Stimulated activated memory B cell treated with anti-CD40 and anti-IgM and Interleukin-4, amounts not matched to agents 10 μg/mL and 1 μg/mL and 100 μg/mL, for 72 hours (primary cell): ENCODE data around the gene KCNJ9.
"Not testable (repeated sequence)": the region's sequence is repeated elsewhere in the genome, so short reads cannot be mapped to it uniquely, and the experiment has no call there.

ENCODE experiments used
- ATAC-seq: fragments of 150-1000 bp; cut with Tn5 transposase; 2 replicates; pipeline ENCODE4 v1.10.0; 2021
- H3K27ac Mint-ChIP-seq: one replicate; pipeline ENCODE4 v1.8.0; 2022; ENCODE audit warnings: mild to moderate bottlenecking, mixed read lengths
- H3K27me3 Mint-ChIP-seq: one replicate; pipeline ENCODE4 v1.8.0; 2022; ENCODE audit warnings: mixed read lengths
- H3K36me3 Mint-ChIP-seq: one replicate; pipeline ENCODE4 v1.8.0; 2022; ENCODE audit warnings: mixed read lengths
- H3K4me1 Mint-ChIP-seq: one replicate; pipeline ENCODE4 v1.8.0; 2022; ENCODE audit warnings: mixed read lengths
- H3K4me3 Mint-ChIP-seq: one replicate; pipeline ENCODE4 v1.8.0; 2022; ENCODE audit warnings: mild to moderate bottlenecking, moderate library complexity, mixed read lengths
- H3K9me3 Mint-ChIP-seq: one replicate; pipeline ENCODE4 v1.8.0; 2022; ENCODE audit warnings: mixed read lengths

The KCNJ9 gene

GRCh38 chr1:160081261-160081936, at the start of gene KCNJ9:
KCNJ9 (plus strand) TSS chr1:160081538; CDS start chr1:160084031, 2,493 bp downstream.
- no peaks in the 10 kb centered on the region for H3K36me3 Mint-ChIP-seq
- no peak for ATAC-seq
- H3K9me3 Mint-ChIP-seq: no peaks in the 10 kb centered on the region
- peaks cover 49% of the 10 kb centered on the region for H3K27me3 Mint-ChIP-seq
- H3K4me1 Mint-ChIP-seq: peaks cover 18% of the 10 kb centered on the region
- H3K4me3 Mint-ChIP-seq: no peak within 1 kb of the TSS
- H3K27ac Mint-ChIP-seq: no peak within 1 kb of the TSS

- Mint-ChIP-seq H3K4me3 (peak overlapping the region; percentile 94), H3K9me3 (no peaks in the 10 kb centered on the region), H3K4me1 (peaks cover 30% of the 10 kb centered on the region), H3K36me3 (no peaks in the 10 kb centered on the region), H3K27ac (peak overlapping the region; percentile 87), H3K27me3 (no peaks in the 10 kb centered on the region)
- peak; percentile 31 for ATAC-seq
Observed at GRCh38 chr1:160032165-160032820, 49.0 kb upstream of the KCNJ9 start.

GRCh38 chr1:160040476-160040875, 40.9 kb upstream of the KCNJ9 start:
- H3K27me3 Mint-ChIP-seq: no peaks in the 10 kb centered on the region
- no peaks in the 10 kb centered on the region for H3K9me3 Mint-ChIP-seq
- no peaks in the 10 kb centered on the region for H3K4me1 Mint-ChIP-seq
- H3K27ac Mint-ChIP-seq: no peak overlapping the region
- no peaks in the 10 kb centered on the region for H3K36me3 Mint-ChIP-seq
- no peak for ATAC-seq
- H3K4me3 Mint-ChIP-seq: no peak overlapping the region

- Mint-ChIP-seq H3K4me3 (no peak overlapping the region), H3K36me3 (no peaks in the 10 kb centered on the region), H3K27me3 (no peaks in the 10 kb centered on the region), H3K4me1 (peaks cover 15% of the 10 kb centered on the region), H3K9me3 (no peaks in the 10 kb centered on the region), H3K27ac (no peak overlapping the region)
- no peak for ATAC-seq
Observed at GRCh38 chr1:160043543-160043942, 37.8 kb upstream of the KCNJ9 start.

GRCh38 chr1:160045653-160046052, 35.7 kb upstream of the KCNJ9 start:
- no peak for ATAC-seq
- Mint-ChIP-seq H3K36me3 (no peaks in the 10 kb centered on the region), H3K4me1 (peaks cover 15% of the 10 kb centered on the region), H3K27me3 (no peaks in the 10 kb centered on the region), H3K9me3 (no peaks in the 10 kb centered on the region), H3K27ac (no peak overlapping the region), H3K4me3 (no peak overlapping the region)

GRCh38 chr1:160046494-160047110, 34.7 kb upstream of the KCNJ9 start:
- Mint-ChIP-seq H3K27ac (peak overlapping the region; percentile 51), H3K4me1 (peaks cover 15% of the 10 kb centered on the region), H3K36me3 (no peaks in the 10 kb centered on the region), H3K4me3 (peak overlapping the region; percentile 75), H3K9me3 (no peaks in the 10 kb centered on the region), H3K27me3 (peaks cover 2% of the 10 kb centered on the region)
- peak; percentile 83 for ATAC-seq

GRCh38 chr1:160047111-160047991, 34.0 kb upstream of the KCNJ9 start:
- H3K27ac Mint-ChIP-seq: peak overlapping the region; percentile 51
- peaks cover 10% of the 10 kb centered on the region for H3K27me3 Mint-ChIP-seq
- no peaks in the 10 kb centered on the region for H3K9me3 Mint-ChIP-seq
- no peaks in the 10 kb centered on the region for H3K36me3 Mint-ChIP-seq
- H3K4me1 Mint-ChIP-seq: peaks cover 15% of the 10 kb centered on the region
- H3K4me3 Mint-ChIP-seq: peak overlapping the region; percentile 75
- ATAC-seq: peak; percentile 68

- peaks cover 10% of the 10 kb centered on the region for H3K27me3 Mint-ChIP-seq
- H3K9me3 Mint-ChIP-seq: no peaks in the 10 kb centered on the region
- H3K4me3 Mint-ChIP-seq: no peak overlapping the region
- no peaks in the 10 kb centered on the region for H3K36me3 Mint-ChIP-seq
- peaks cover 15% of the 10 kb centered on the region for H3K4me1 Mint-ChIP-seq
- ATAC-seq: no peak
- H3K27ac Mint-ChIP-seq: no peak overlapping the region
Observed at GRCh38 chr1:160048335-160048734, 33.0 kb upstream of the KCNJ9 start.

- Mint-ChIP-seq H3K9me3 (no peaks in the 10 kb centered on the region), H3K36me3 (no peaks in the 10 kb centered on the region), H3K27me3 (peaks cover 15% of the 10 kb centered on the region), H3K4me1 (peaks cover 15% of the 10 kb centered on the region), H3K4me3 (no peak overlapping the region), H3K27ac (no peak overlapping the region)
- no peak for ATAC-seq
Observed at GRCh38 chr1:160049101-160049500, 32.2 kb upstream of the KCNJ9 start.

- not testable (repeated sequence) for H3K36me3 Mint-ChIP-seq, H3K27ac Mint-ChIP-seq, H3K4me3 Mint-ChIP-seq, H3K9me3 Mint-ChIP-seq, ATAC-seq
- peaks cover 15% of the 10 kb centered on the region for H3K4me1 Mint-ChIP-seq
- H3K27me3 Mint-ChIP-seq: peaks cover 26% of the 10 kb centered on the region
Observed at GRCh38 chr1:160050182-160050581, 31.2 kb upstream of the KCNJ9 start.

GRCh38 chr1:160050619-160051018, 30.7 kb upstream of the KCNJ9 start:
- Mint-ChIP-seq H3K4me1 (peaks cover 15% of the 10 kb centered on the region), H3K9me3 (no peaks in the 10 kb centered on the region), H3K27me3 (peaks cover 31% of the 10 kb centered on the region), H3K27ac (no peak overlapping the region), H3K36me3 (no peaks in the 10 kb centered on the region), H3K4me3 (no peak overlapping the region)
- ATAC-seq: no peak

GRCh38 chr1:160052936-160053335, 28.4 kb upstream of the KCNJ9 start:
- H3K4me3 Mint-ChIP-seq: no peak overlapping the region
- H3K9me3 Mint-ChIP-seq: no peaks in the 10 kb centered on the region
- peaks cover 51% of the 10 kb centered on the region for H3K27me3 Mint-ChIP-seq
- H3K36me3 Mint-ChIP-seq: no peaks in the 10 kb centered on the region
- no peaks in the 10 kb centered on the region for H3K4me1 Mint-ChIP-seq
- no peak overlapping the region for H3K27ac Mint-ChIP-seq
- no peak for ATAC-seq

- Mint-ChIP-seq H3K4me3 (no peak overlapping the region), H3K36me3 (no peaks in the 10 kb centered on the region), H3K9me3 (no peaks in the 10 kb centered on the region), H3K27me3 (peaks cover 58% of the 10 kb centered on the region), H3K27ac (no peak overlapping the region), H3K4me1 (no peaks in the 10 kb centered on the region)
- ATAC-seq: no peak
Observed at GRCh38 chr1:160053548-160054365, 27.6 kb upstream of the KCNJ9 start.

- Mint-ChIP-seq H3K4me3 (no peak overlapping the region), H3K27me3 (peaks cover 73% of the 10 kb centered on the region), H3K27ac (no peak overlapping the region), H3K36me3 (no peaks in the 10 kb centered on the region), H3K9me3 (no peaks in the 10 kb centered on the region), H3K4me1 (no peaks in the 10 kb centered on the region)
- no peak for ATAC-seq
Observed at GRCh38 chr1:160056648-160057169, 24.6 kb upstream of the KCNJ9 start.
